ENCODE results near the gene PRSS3.
"Not testable (repeated sequence)": the region's sequence is repeated elsewhere in the genome, so short reads cannot be mapped to it uniquely, and the experiment has no call there.

The PRSS3 gene

DNA sequence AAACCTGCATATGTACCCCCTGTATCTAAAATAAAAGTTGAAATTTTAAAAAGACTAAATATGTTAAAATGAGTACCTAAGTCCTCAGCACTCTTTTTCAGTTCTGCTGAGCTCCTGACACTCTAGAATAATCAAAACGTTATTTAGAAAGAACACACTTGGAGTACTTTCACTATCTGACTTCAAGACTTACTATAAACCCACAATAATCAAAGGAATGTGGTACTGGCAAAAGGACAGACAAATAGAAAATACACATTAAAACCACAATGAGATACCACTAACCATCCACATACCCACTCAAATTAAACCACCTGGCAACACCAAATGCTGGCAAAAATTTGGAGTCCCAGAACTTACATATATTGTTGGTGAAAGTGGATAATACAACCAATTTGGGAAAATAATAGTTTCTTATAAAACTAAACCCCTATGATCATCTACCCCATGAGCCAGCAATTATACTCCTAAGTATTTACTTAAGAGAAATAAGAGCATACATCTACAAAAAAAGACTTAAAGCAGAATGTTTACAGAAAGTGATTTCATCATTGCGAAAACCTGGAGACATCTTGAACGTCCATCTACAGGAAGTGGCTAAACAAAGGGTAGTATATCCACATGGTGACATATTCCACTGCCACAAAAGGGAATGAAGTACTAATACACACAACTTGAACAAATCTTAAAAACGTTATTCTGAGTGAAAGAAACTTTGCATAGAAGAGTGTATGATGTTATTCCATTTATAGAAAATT, 12.8 kb upstream of the PRSS3 start:
- Histone ChIP-seq H3K27ac (no peak overlapping the region), H3K4me3 (no peak overlapping the region)

DNA sequence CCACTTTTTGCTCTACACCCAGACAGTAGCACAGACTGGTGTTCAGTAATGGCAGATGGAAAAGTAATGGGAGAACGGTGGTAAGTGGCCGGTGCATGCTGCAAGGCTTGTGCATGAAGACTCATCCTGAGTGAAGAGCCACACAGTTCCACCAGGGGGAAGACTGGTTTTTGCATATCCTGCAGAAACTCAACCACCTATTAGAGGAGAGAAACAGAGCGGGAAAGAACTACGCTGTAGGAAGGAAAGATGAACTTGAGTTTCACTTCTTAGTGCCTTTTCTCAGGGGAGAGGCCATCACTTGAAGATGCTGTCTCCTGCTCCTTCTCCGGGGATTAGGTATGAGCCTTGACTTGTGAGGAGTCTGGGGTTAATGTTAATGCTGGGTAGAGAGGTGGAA, 9.4 kb upstream of the PRSS3 start:
- Histone ChIP-seq H3K27ac (no peak overlapping the region), H3K4me3 (no peak overlapping the region)

DNA sequence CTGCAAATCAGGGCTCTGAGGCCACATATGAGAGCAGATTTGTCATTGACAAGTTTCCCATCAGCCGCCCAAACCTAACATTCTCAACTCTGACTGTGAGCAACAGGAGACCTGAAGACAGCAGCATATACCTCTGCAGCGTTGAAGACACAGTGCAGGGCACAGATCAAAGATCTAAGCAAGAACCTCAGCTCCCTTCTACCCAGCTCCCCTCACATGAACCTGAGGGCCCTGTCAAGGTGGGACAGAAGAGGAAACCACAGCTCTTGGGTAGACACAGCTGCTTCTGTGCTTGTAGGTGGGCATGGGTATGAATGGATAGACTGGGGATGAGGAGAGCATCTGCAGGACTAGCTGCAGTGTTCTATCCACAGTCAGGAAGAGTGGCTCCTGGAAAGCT, 8.7 kb upstream of the PRSS3 start:
- Histone ChIP-seq H3K27ac (no peak overlapping the region), H3K4me3 (no peak overlapping the region)

DNA sequence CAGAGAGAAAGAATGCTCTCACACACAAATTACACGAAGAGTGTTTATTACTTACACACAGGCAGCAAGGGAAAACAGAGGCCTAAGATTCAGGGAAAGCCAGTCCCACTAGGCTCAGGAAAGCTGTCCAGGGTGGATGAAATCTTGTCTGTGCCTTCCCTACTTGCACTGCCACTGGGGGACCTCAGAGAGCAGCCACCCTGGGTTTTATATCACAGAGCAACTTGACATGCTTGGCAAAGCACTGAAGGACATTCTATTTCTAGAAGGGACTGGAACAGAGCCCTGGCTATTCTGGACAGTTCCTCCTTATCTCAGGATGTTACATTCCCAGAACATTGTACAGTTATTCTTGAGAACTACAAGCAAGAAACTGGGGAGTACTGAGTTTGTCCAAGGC, 7.5 kb upstream of the PRSS3 start:
- Histone ChIP-seq H3K4me3 (no peak overlapping the region), H3K27ac (no peak overlapping the region)

DNA sequence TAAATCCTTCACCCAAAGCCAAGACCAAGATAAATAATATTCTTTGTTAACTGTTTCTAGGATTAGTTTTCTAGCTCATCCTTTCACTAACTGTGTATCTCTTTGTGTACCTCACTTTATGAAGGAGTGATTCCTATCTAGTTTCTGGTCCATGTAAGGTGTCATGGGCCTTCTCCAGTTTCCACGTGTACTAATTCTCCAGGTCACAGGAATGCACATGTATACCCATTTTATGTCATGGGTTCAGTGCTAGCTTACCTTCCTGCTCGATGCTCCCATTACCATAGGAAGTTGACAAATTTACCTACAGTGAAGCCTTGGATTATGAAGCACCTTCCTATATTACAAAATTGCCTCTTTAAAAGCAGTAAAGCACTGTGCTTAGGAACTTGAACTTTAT, 5.9 kb upstream of the PRSS3 start:
- H3K4me3 ChIP-seq, H3K27ac ChIP-seq: not testable (repeated sequence)

DNA sequence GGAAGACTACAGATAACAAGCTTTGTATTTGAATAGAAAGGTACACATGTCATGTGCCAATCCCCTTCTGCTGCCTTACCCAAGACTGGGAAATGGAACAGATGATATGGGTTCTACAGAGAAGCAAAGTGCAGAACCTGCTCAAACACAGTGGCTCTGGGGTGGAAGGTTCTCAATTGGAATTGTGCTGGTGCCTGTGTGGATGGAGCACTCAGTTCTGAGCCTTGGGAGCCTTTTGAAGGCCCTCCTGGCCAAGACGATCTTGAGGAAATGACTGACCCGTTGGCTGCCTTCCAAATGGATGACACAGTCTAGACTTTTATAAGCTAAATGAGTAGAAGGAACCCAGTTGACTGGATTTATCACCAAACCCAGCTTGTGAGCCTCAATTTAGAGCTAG, 4.2 kb upstream of the PRSS3 start:
- Histone ChIP-seq H3K4me3 (no peak overlapping the region), H3K27ac (no peak overlapping the region)

DNA sequence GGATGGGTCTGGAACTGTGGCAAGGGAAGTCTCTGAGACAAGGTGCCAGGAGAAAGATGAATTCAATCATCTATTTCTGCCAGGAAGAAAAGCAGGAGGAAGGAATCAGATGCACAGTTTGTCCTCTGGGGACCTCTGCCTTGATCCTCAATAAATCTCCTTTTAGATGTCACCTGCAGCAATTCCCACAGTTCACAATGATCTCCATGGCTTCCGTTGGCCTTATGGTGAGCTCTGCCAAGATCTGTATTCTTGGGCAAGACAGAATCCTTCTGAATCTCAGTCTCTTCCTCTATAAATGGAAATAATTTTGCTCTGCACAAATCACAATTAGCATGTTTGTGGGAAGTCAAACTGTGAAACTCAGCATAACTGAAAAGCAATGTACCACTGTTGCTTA, 1.9 kb upstream of the PRSS3 start:
- not testable (repeated sequence) for H3K27ac ChIP-seq, H3K4me3 ChIP-seq

DNA sequence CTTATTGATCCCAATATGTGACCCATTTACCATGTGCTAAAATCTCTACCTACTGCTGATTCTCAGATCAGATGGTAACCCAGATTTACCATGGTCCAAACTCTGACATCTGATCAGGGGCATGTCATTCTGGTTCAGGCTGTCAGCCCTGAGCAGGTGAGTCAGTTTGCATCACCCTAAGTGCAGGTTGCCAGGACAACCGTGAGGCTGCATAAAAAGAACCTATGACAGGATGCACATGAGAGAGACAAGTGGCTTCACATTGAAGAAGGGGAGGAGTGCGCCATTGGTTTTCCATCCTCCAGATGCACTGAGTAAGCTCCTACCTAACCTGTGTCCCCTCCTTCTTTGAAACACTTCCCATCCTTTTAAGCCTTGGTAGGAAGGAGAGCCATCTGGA, 801 bp upstream of the PRSS3 start:
- no peak overlapping the region for H3K27ac ChIP-seq

DNA sequence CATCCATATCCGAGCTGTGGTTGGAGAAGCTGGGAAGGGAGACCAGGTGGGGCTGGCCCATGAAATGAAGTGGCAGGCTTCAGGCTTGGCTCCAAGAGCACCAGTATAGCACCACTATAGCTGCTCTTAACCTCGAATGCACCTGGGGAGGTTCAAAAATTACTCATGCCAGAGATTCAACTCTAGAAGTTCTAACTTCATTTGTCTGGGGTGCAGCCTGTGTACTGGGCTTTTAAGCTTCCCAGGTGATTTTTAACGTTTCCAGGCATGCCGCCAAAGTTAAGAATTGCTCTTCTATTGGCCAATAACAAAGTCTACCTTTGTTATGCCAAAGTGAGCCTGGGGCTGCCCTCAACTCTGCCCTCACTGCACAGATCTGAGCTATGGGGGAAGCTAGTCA, 458 bp downstream of the PRSS3 start:
- Histone ChIP-seq H3K27ac (no peak overlapping the region), H3K4me3 (no peak overlapping the region)

More for the DNA sequence above, 801 bp upstream of the PRSS3 start:
- no peak overlapping the region for H3K4me3 ChIP-seq

DNA sequence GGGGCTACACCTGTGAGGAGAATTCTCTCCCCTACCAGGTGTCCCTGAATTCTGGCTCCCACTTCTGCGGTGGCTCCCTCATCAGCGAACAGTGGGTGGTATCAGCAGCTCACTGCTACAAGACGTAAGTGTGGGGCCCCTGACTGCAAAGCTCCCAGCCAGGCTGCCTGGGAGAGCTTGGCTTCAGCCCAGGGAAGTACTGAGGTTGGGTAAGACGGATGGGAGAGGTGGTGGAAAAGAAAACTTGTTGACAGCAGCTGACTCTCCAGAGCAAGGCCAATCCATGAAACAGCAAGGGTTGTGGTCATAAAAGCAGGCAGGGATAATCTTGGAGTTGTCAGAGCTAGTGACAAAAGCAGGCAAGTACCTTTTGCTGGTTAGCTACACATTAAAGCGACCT, 1.3 kb downstream of the PRSS3 start:
- H3K4me3 ChIP-seq, H3K27ac ChIP-seq: not testable (repeated sequence)

DNA sequence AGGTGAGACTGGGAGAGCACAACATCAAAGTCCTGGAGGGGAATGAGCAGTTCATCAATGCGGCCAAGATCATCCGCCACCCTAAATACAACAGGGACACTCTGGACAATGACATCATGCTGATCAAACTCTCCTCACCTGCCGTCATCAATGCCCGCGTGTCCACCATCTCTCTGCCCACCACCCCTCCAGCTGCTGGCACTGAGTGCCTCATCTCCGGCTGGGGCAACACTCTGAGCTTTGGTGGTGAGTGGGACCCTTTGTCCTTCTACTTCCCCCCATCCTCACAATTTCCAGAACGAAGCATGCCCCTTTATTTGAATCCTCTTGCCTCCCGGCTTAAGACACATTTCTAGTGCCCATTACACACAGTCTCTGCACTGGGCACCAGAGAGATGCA, 2.5 kb downstream of the PRSS3 start:
- Histone ChIP-seq H3K4me3 (no peak overlapping the region), H3K27ac (no peak overlapping the region)

DNA sequence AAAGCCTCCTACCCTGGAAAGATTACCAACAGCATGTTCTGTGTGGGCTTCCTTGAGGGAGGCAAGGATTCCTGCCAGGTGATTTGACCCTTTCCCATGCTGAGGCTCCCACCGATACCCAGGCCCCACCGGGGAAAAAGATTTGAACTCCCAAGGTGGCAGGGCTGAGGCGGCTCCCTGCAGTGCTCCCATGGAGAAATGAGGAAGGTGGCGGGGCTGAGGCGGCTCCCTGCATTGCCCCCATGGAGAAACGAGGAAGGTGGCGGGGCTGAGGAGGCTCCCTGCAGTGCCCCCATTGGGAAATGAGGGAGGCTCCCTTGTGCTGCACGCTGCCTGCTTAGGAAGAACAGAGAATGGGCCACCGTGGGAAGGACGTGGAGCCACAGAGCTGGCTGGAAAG, 3.2 kb downstream of the PRSS3 start:
- Histone ChIP-seq H3K4me3 (no peak overlapping the region), H3K27ac (no peak overlapping the region)

DNA sequence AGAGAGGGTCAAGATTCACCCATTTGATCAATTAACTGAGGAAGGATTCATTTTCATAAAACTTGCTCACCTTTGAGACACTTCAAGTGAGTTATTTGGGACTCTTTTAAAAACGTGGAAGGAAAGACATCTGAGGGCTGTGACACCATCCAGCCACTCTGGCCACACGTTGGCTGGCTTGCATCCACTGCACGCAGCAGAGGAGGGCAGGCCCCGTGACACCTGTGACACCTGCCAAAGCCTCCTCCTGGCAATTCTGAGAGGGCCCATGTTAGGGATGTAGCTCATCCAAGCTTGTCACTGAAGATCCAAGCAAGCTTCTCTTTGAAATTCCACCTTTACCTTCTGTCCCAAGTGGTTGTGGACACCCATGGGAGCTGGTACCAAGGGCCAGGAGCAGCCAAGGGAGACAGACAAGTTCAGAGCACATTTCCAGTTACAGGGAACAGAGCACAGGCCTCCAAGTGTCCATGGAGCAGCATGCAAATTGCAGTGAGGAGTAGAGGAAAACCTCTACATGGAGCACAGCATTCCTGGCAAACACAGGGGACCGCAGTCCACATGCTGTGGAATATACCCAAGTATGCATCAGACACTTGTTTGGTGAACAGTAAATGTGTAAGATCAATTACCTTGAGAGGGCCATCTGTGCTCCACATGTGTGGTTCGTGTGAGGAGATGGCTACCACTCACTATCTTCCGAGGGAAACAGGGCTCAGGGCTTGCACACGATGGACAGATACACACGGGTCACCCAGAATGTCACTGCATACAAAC, 4.8 kb downstream of the PRSS3 start:
- Histone ChIP-seq H3K27ac (no peak overlapping the region), H3K4me3 (no peak overlapping the region)

DNA sequence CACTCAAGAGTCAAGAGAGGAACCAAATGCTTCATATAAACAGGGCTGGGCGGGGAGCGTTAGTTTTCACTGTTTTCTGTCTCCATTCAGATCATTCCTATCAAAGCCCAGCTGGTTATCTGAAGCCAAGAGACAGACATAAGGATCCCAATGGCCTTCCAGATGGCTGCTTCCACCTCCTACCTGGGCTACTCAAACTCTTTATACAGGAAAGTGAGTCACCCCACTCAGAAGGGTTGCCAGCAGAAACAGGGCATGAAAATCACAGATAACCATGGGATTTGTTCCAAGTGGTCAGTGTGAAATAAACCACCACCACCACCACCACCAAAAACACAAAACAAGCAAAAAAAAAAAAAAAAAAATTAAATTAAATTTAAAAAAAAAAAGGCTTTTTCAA, 5.5 kb downstream of the PRSS3 start:
- Histone ChIP-seq H3K4me3 (no peak overlapping the region), H3K27ac (no peak overlapping the region)

DNA sequence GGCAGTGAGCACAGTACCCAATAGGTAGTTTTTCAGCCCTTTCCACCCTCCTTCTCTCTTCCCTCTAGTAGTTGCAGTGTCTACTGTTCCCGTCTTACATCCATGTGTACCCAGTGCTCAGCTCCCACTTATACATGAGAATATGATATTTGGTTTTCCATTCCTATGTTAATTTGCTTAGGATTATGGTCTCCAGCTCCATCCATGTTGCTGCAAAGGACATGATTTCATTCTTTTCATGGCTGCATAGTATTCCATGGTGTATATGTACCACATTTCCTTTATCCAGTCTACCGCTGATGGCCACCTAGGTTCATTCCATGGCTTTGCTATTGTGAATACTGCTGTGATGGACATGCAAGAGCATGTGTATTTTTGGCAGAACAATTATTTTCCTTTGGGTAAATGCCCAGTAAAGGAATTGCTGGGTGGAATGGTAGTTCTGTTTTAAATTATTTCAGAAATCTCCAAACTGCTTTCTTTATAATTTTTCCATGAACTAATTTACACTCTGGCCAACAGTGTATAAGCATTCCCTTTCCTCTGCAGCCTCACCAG, 6.7 kb downstream of the PRSS3 start:
- H3K27ac ChIP-seq, H3K4me3 ChIP-seq: not testable (repeated sequence)

DNA sequence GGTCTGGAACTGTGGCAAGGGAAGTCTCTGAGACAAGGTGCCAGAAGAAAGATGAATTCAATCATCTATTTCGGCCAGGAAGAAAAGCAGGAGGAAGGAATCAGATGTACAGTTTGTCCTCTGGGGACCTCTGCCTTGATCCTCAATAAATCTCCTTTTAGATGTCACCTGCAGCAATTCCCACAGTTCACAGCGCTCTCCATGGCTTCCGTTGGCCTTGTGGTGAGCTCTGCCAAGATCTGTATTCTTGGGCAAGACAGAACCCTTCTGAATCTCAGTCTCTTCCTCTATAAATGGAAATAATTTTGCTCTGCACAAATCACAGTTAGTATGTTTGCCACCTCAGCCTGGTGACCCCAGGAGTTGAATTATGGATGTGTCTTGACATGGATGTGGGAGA, 8.8 kb downstream of the PRSS3 start:
- H3K4me3 ChIP-seq, H3K27ac ChIP-seq: not testable (repeated sequence)

DNA sequence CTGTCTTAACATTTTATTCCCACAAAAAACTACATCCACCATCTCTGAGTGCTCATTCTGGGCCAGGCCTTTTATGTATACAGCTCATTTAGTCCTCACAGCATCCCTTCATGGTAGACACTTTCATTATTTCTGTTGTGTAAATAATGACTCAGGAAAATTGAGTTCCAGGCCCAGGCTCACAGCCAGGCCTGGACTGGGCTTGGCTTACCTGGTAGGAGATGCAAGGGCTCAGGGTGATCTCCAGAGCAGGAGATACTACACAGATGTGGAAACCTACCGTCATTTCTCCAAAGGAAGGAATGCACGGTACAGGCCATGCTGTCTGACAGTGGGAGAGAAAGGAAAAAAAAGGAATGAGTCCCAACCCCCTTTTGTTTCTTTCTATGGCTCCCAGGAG, 11.8 kb downstream of the PRSS3 start:
- not testable (repeated sequence) for H3K27ac ChIP-seq, H3K4me3 ChIP-seq

DNA sequence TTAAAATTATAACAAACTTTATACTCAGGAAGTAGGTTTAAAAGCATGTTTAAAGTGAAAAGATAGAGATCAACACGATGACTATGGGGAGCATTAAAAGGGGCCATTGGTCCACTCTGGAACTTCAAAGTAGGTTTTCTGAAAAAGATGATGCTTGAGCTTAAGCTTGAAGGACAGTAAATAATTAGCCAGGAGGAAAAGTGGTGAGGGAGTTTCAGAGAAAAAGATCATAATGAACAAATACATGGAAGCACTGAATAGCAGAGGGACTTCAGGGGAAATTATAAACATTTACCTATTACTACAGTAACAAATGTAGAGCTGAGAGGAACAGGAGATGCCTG, 13.6 kb downstream of the PRSS3 start:
- not testable (repeated sequence) for H3K27ac ChIP-seq, H3K4me3 ChIP-seq

DNA sequence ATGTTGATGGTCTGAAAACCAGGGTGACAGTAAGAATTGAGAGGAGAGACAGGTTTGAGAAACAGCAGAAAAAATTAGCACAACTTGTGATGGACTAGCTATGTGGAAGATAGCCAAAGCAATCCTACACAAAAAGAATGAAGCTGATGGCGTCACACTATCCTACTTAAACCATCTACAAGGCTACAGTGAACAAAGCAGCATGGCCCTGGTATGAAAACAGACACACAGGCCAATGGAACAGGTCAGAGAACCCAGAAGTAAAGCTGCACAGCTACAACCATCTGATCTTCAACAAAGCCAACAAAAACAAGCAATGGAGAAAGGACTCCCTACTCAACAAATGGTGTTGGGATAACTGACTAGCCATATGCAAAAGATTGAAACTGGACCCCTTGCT, 14.1 kb downstream of the PRSS3 start:
- Histone ChIP-seq H3K27ac (no peak overlapping the region), H3K4me3 (no peak overlapping the region)

DNA sequence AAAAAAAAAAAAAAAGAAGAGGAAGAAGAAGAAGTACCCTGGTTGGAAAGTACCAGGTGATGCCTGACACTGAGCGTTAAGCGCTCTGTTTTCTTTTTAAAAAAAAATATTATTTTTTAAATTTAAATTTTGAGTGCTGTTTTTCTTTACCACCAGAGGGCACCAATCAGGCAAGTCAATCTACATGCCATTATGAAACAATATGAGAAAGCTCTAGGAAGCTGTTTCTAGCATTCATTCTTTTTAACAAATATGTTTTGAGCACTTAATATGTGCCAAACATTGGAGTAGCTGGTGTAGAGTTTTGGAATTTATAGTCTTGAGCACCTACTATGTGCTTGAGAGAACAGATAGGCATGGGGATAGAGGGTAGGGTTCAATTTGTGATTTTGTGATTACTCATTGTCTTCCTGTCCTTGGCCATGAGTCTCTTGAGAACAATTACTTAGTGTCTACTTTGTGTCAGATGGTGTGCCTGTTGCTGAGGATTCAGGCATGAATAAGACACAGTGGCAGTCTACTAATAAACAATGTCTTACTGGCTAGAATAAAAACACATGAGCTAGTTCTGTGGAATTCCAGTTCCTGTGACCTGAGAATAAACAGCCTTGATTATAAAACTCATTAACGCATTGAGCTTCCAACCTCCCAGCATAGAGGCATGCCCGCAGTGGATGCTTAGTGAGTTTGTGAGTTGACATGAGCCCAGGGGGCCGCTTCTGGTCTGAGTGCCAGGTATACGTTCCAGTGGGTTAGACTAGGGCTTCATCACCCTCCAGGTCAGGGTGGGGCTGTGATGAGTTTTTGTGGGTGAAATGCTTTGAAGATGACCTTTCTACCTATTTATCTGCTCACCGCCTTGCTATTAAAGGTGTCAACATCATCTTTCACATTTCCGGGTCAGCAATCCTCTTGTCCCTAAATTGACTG, 18.6 kb downstream of the PRSS3 start:
- no peak overlapping the region for H3K4me3 ChIP-seq

More for the DNA sequence above, 18.6 kb downstream of the PRSS3 start:
- H3K27ac ChIP-seq, result peak overlapping the region in 18 of 21 experiments; percentile 5 to 100 (median 73)
